Measurements from ENCODE around the gene THADA.
"Not testable (repeated sequence)": the region's sequence is repeated elsewhere in the genome, so short reads cannot be mapped to it uniquely, and the experiment has no call there.

Gene THADA

GRCh38 chr2:43207553-43208300 is 388.1 kb downstream of the THADA start:
- no peak for DNase-seq (ENCODE audit: low spot score)

GRCh38 chr2:43206602-43207001 is 389.2 kb downstream of the THADA start:
- no peak for DNase-seq (ENCODE audit: low spot score)

- DNase-seq (ENCODE audit: low spot score) = no peak
Measured at GRCh38 chr2:43203373-43203772, 392.5 kb downstream of the THADA start.

GRCh38 chr2:43202289-43202688 is 393.5 kb downstream of the THADA start:
- no peak for DNase-seq (ENCODE audit: low spot score)

GRCh38 chr2:43201497-43201896 is 394.3 kb downstream of the THADA start:
- no peak for DNase-seq (ENCODE audit: low spot score)

GRCh38 chr2:43201016-43201415 is 394.8 kb downstream of the THADA start:
- no peak for DNase-seq (ENCODE audit: low spot score)

- DNase-seq (ENCODE audit: low spot score) = no peak
Measured at GRCh38 chr2:43199492-43200488, 396.0 kb downstream of the THADA start.

GRCh38 chr2:43198263-43198662 is 397.6 kb downstream of the THADA start:
- no peak for DNase-seq (ENCODE audit: low spot score)

GRCh38 chr2:43197588-43197896 is 398.3 kb downstream of the THADA start:
- no peak for DNase-seq (ENCODE audit: low spot score)

- DNase-seq (ENCODE audit: low spot score) = no peak
Measured at GRCh38 chr2:43196768-43197587, 398.9 kb downstream of the THADA start.

- no peak for DNase-seq (ENCODE audit: low spot score)
Measured at GRCh38 chr2:43194121-43194869, 401.5 kb downstream of the THADA start.

GRCh38 chr2:43193652-43194120 is 402.2 kb downstream of the THADA start:
- no peak for DNase-seq (ENCODE audit: low spot score)

GRCh38 chr2:43192744-43193651 is 402.8 kb downstream of the THADA start:
- DNase-seq (ENCODE audit: low spot score) = no peak

GRCh38 chr2:43191947-43192516 is 403.8 kb downstream of the THADA start:
- DNase-seq (ENCODE audit: low spot score) = no peak

- DNase-seq (ENCODE audit: low spot score) = no peak
Measured at GRCh38 chr2:43190311-43191052, 405.4 kb downstream of the THADA start.

- not testable (repeated sequence) for DNase-seq (ENCODE audit: low spot score)
Measured at GRCh38 chr2:43189861-43190260, 406.0 kb downstream of the THADA start.

GRCh38 chr2:43188561-43189386 is 407.1 kb downstream of the THADA start:
- no peak for DNase-seq (ENCODE audit: low spot score)

GRCh38 chr2:43186679-43187374 is 409.0 kb downstream of the THADA start:
- DNase-seq (ENCODE audit: low spot score) = no peak
